K562 (cell line): ENCODE results near the gene ANO1. TPM values are rescaled to one million over a fixed set of nuclear protein-coding genes. Genes with fewer than 3 reads are reported as not detected.

Experiments used
- ATAC-seq: fragments of 200-7000 bp; cut with Tn5 transposase; 3 replicates; pipeline ENCODE4 v1.9.1; 2020; ENCODE audit warnings: moderate library complexity
- BruUV-seq: library from RNA; stranded (reverse); fragments of 400-500 nt; replicated peaks from 2 replicates; lab custom pipeline; 2021; lab: Mats Ljungman, UMichigan
- CTCF ChIA-PET: fragments of 300-600 bp; formaldehyde crosslinking; extraction: SDS; loops from one replicate; lab custom pipeline; 2021; ENCODE audit warnings: low intra/inter-chr PET ratio; lab: Yijun Ruan, JAX
- POLR2A ChIA-PET: fragments of 300-600, 350-650 bp; sonication (Branson Sonifier 250); formaldehyde crosslinking; extraction: SDS; loops from one replicate; lab custom pipeline; 2021; ENCODE audit warnings: antibody characterized with exemption, inconsistent platforms; lab: Yijun Ruan, JAX
- DNase-seq, 4 experiments: peaks; one replicate each; pipeline versions ENCODE4 v3.0.0 to v3.0.0-alpha.2; 2011 to 2018; ENCODE audit warnings: low spot score in 3 of 4, mixed read lengths in 3 of 4; ENCODE audit errors: extremely low read depth in 1 of 4
- FAIRE-seq: peaks from 2 replicates; lab custom pipeline; 2011; peaks lifted over from hg19 to GRCh38; lab: Jason Lieb, UNC
- H2AFZ ChIP-seq: 2 replicates; pipeline ENCODE4 v1.6.0; 2011; ENCODE audit warnings: low read depth, low read length, control low read depth, inconsistent platforms
- H3K27ac ChIP-seq: fragments of 200-600 bp; 3 replicates; pipeline ENCODE4 v1.8.0; 2011; ENCODE audit warnings: low read depth, mild to moderate bottlenecking, control low read depth, inconsistent platforms, low read length, moderate library complexity, mixed read lengths; ENCODE audit errors: extremely low read depth
- H3K27me3 ChIP-seq, 2 experiments: fragments of 300-600 bp in 1 of 2; 2 replicates in 1 of 2; 3 replicates in 1 of 2; pipeline versions ENCODE4 v1.6.0 to v1.8.0; 2011; ENCODE audit warnings: inconsistent platforms in 2 of 2, low read length in 2 of 2, mild to moderate bottlenecking in 1 of 2, mixed read lengths in 1 of 2, moderate library complexity in 1 of 2; ENCODE audit not compliant: control insufficient read depth in 2 of 2, insufficient read depth in 2 of 2
- H3K36me3 ChIP-seq: fragments of 300-600 bp; 3 replicates; pipeline ENCODE4 v1.8.0; 2011; ENCODE audit warnings: mild to moderate bottlenecking, low read length, inconsistent platforms; ENCODE audit not compliant: control insufficient read depth, insufficient read depth
- H3K4me1 ChIP-seq, 2 experiments: fragments of 200-600 bp in 1 of 2; replicated peaks in 1 of 2; 2 replicates in 1 of 2; 3 replicates in 1 of 2; pipeline versions ENCODE4 v1.5.1 to v1.8.0; 2011; ENCODE audit warnings: inconsistent platforms in 2 of 2, low read length in 2 of 2, mild to moderate bottlenecking in 1 of 2, mixed read lengths in 1 of 2, moderate library complexity in 1 of 2; ENCODE audit not compliant: control insufficient read depth in 2 of 2, insufficient read depth in 2 of 2
- H3K4me2 ChIP-seq: 2 replicates; pipeline ENCODE4 v1.6.1; 2011; ENCODE audit warnings: low read length, control low read depth, inconsistent platforms, mixed read lengths; ENCODE audit not compliant: insufficient read depth
- H3K4me3 ChIP-seq: fragments of 200-600 bp; sonication (generic), shearing (Covaris generic); 2 replicates; pipeline ENCODE4 v1.5.1; 2016; ENCODE audit warnings: control low read depth, inconsistent platforms
- H3K79me2 ChIP-seq: fragments of 200-600 bp; 3 replicates; pipeline ENCODE4 v1.8.0; 2011; ENCODE audit warnings: low read length, inconsistent platforms; ENCODE audit not compliant: control insufficient read depth, insufficient read depth
- H3K9ac ChIP-seq, 2 experiments: 2 replicates each; pipeline versions ENCODE4 v1.6.0 to v1.6.1; 2011; ENCODE audit warnings: low read depth in 2 of 2, low read length in 2 of 2, control low read depth in 1 of 2, inconsistent platforms in 1 of 2, mild to moderate bottlenecking in 1 of 2, mixed read lengths in 1 of 2; ENCODE audit not compliant: insufficient read depth in 1 of 2
- H3K9me1 ChIP-seq: one replicate; pipeline ENCODE4 v1.6.0; 2011; ENCODE audit warnings: inconsistent platforms, mild to moderate bottlenecking, low read length, moderate library complexity; ENCODE audit not compliant: control insufficient read depth, insufficient read depth
- H3K9me3 ChIP-seq: replicated peaks from 2 replicates; pipeline ENCODE4 v1.5.1; 2011; ENCODE audit warnings: low read depth, low read length, inconsistent platforms; ENCODE audit not compliant: control insufficient read depth, insufficient read depth
- H4K20me1 ChIP-seq: replicated peaks from 2 replicates; pipeline ENCODE4 v1.6.1; 2011; ENCODE audit warnings: low read length, inconsistent platforms, mixed read lengths; ENCODE audit not compliant: control insufficient read depth, insufficient read depth
- CEBPB ChIP-seq: fragments of 450-650 bp; IDR thresholded peaks from 2 replicates; pipeline ENCODE4 v1.6.1; 2016; ENCODE audit warnings: missing genetic modification characterization, missing compliant biosample characterization
- CHCHD3 ChIP-seq: fragments of 250-450 bp; sonication (Bioruptor Pico); IDR thresholded peaks from 2 replicates; pipeline ENCODE4 v2.1.2; 2022; ENCODE audit warnings: mild to moderate bottlenecking
- GABPB1 ChIP-seq: sonication (generic); formaldehyde crosslinking; IDR thresholded peaks from 2 replicates; pipeline ENCODE4 v1.8.0; 2022; ENCODE audit warnings: mild to moderate bottlenecking, missing genetic modification reagents
- HSF4 ChIP-seq: fragments of 250-450 bp; sonication (Bioruptor Pico); IDR thresholded peaks from 2 replicates; pipeline ENCODE4 v2.1.2; 2022; ENCODE audit warnings: mild to moderate bottlenecking, moderate library complexity, borderline replicate concordance
- PREB ChIP-seq: sonication (generic); formaldehyde crosslinking; IDR thresholded peaks from 2 replicates; pipeline ENCODE4 v1.8.1; 2023; ENCODE audit warnings: mild to moderate bottlenecking, missing genetic modification reagents
- SIN3B ChIP-seq: fragments of 450-650 bp; IDR thresholded peaks from 2 replicates; pipeline ENCODE4 v1.6.1; 2017; ENCODE audit warnings: low read depth, mild to moderate bottlenecking, moderate library complexity
- SMARCA5 ChIP-seq: fragments of 450-650 bp; IDR thresholded peaks from 2 replicates; pipeline ENCODE4 v1.6.1; 2016
- SREBF1 ChIP-seq: fragments of 150-350 bp; IDR thresholded peaks from 2 replicates; pipeline ENCODE4 v1.6.1; 2014; ENCODE audit warnings: antibody characterized with exemption, low read depth, low read length, borderline replicate concordance
- TRIM25 ChIP-seq: fragments of 450-650 bp; IDR thresholded peaks from 2 replicates; pipeline ENCODE4 v1.7.0; 2016; ENCODE audit warnings: borderline replicate concordance
- WHSC1 ChIP-seq: IDR thresholded peaks from one replicate; pipeline ENCODE4 v1.6.1; 2012; ENCODE audit warnings: low read length, control low read depth, inconsistent platforms
- ZBTB49 ChIP-seq: sonication (generic); formaldehyde crosslinking; IDR thresholded peaks from 2 replicates; pipeline ENCODE4 v1.8.0; 2022; ENCODE audit warnings: missing genetic modification reagents, mild to moderate bottlenecking, borderline replicate concordance
- ZFP1 ChIP-seq: fragments of 450-650 bp; formaldehyde crosslinking; IDR thresholded peaks from 2 replicates; pipeline ENCODE4 v1.4.0; 2020; ENCODE audit warnings: mild to moderate bottlenecking, mixed read lengths
- ZFP36 ChIP-seq: fragments of 150-350 bp; IDR thresholded peaks from 2 replicates; pipeline ENCODE4 v1.6.1; 2018; ENCODE audit warnings: low read length, low read depth; ENCODE audit not compliant: partially characterized antibody
- ZNF146 ChIP-seq: IDR thresholded peaks from one replicate; pipeline ENCODE4 v1.6.1; 2018; ENCODE audit warnings: missing compliant biosample characterization; ENCODE audit not compliant: unreplicated experiment
- ZNF655 ChIP-seq: fragments of 250-450 bp; sonication (Bioruptor Pico); IDR thresholded peaks from 2 replicates; pipeline ENCODE4 v1.5.0; 2021
- ZSCAN29 ChIP-seq: fragments of 450-650 bp; IDR thresholded peaks from 2 replicates; pipeline ENCODE4 v1.6.1; 2017
- WGBS: fragments of 100-300 bp; shearing (Covaris generic); methylation state at CpG from one replicate; pipeline ENCODE4 v1.1.6; 2016; ENCODE audit warnings: low coverage, mixed read lengths; ENCODE audit not compliant: insufficient coverage; ENCODE audit errors: missing lambda C conversion rate; 5-methylcytosine and 5-hydroxymethylcytosine counted together
- in situ Hi-C: fragments of 300-500 bp; cut with MboI; formaldehyde crosslinking; loops from 4 replicates; pipeline ENCODE4 v1.15.0; 2018; ENCODE audit warnings: inconsistent platforms, mixed read lengths
- intact Hi-C: fragments of 100-400 bp; cut with micrococcal nuclease; formaldehyde crosslinking; loops from 2 replicates; pipeline ENCODE4 v1.14.2; 2022
- polyA plus RNA-seq, 8 experiments: library from polyadenylated mRNA; depleted of rRNA in 4 of 8; stranded (reverse) in 5 of 8; unstranded in 3 of 8; fragments of >200 nt; fragmentation: Nextera tagmentation in 2 of 8; fragmentation: Illumina TruSeq in 1 of 8; extraction: Ambion mirVana in 2 of 8; extraction: Trizol in 1 of 8; gene quantifications; 2 replicates each; pipeline versions ENCODE4 v1.2.1 to v1.2.3, GENCODE V29; 2011 to 2014; ENCODE audit warnings: inconsistent platforms in 1 of 8, missing spikeins in 1 of 8
- total RNA-seq, 7 experiments: library from RNA; depleted of rRNA in 6 of 7; stranded (reverse); fragments of >200 nt in 6 of 7; fragmentation: Illumina TruSeq in 2 of 7; extraction: Trizol in 2 of 7; gene quantifications; 2 replicates each; pipeline versions ENCODE4 v1.2.1 to v1.2.3, GENCODE V29; 2011 to 2021; ENCODE audit warnings: low replicate concordance in 1 of 7

The ANO1 gene
- total and polyA plus RNA-seq, 9 of the 15 experiments (the other 6 are each of a cell fraction or from before 2014, with no cell fraction given), result not detected

GRCh38 chr11:70192666-70193410 lies 114.7 kb downstream of the ANO1 start:
- WGBS, result 2% methylated on average over 15 of the region's 15 CpGs
- H3K27me3 ChIP-seq, result peaks cover 3 to 25% of the 10 kb centered on the region in 2 experiments; a peak in 3 of 5 replicates
- no peak overlapping the region for H3K27ac ChIP-seq
- H2AFZ ChIP-seq, result no peak overlapping the region
- peaks cover 0 to 6% of the 10 kb centered on the region in 2 experiments; a peak in 1 of 5 replicates for H3K4me1 ChIP-seq
- no peak overlapping the region for H3K4me3 ChIP-seq
- no peak for ATAC-seq
- in situ Hi-C loops (no loop called here), intact Hi-C loops (loop anchor here (5.0 kb wide), 1 partner anchor 106 kb away; no protein-coding TSS in a partner anchor)
- no peak overlapping the region for H3K4me2 ChIP-seq
- no peaks in the 10 kb centered on the region for H3K79me2 ChIP-seq
- H3K9ac ChIP-seq, result 0 out of 4 replicates have a peak overlapping the region, but pooled peaks of 1 of the 2 experiments have one; percentile 20
- H3K9me1 ChIP-seq, result no peaks in the 10 kb centered on the region
- POLR2A ChIA-PET, result interaction anchor here (1.7 kb wide), 1 partner anchor 11 kb away, joined by 4 read pairs; no protein-coding TSS in a partner anchor
- H3K36me3 ChIP-seq, result no peaks in the 10 kb centered on the region
- no peak for DNase-seq
- no TSS peak for BruUV-seq
- H4K20me1 ChIP-seq, result no peaks in the 10 kb centered on the region; the same call in 1 of the 2 replicates
- CTCF ChIA-PET, result interaction anchor here (0.6 to 2.6 kb wide), 2 partner anchors 219 to 278 kb away, joined by 3 to 16 read pairs; no protein-coding TSS in a partner anchor
- FAIRE-seq, result no peak
- H3K9me3 ChIP-seq, result peaks cover 2% of the 10 kb centered on the region; the same call in 1 of the 2 replicates
- TF ChIP-seq ZNF655 (no peak), SMARCA5 (no peak), ZFP36 (no peak), CEBPB (tag) (no peak), ZNF146 (CRISPR knock-in tag) (no peak), ZBTB49 (CRISPR knock-in tag) (no peak), SREBF1 (no peak), HSF4 (CRISPR knock-in tag) (no peak), WHSC1 (no peak), GABPB1 (CRISPR knock-in tag) (no peak), TRIM25 (no peak), SIN3B (no peak), ZFP1 (CRISPR knock-in tag) (no peak), CHCHD3 (no peak), ZSCAN29 (no peak), PREB (no peak)
